HUES64 (cell line): Measurements from ENCODE around the gene PGM2L1.
"Not testable (repeated sequence)": the region's sequence is repeated elsewhere in the genome, so short reads cannot be mapped to it uniquely, and the experiment has no call there.

Experiments
- H3K27ac ChIP-seq: 2 replicates; pipeline ENCODE4 v1.7.0; 2013; ENCODE audit warnings: low read depth, low read length, inconsistent platforms
- H3K27me3 ChIP-seq: 2 replicates; pipeline ENCODE4 v1.6.1; 2013; ENCODE audit warnings: mild to moderate bottlenecking, low read length; ENCODE audit not compliant: insufficient read depth
- H3K36me3 ChIP-seq: 2 replicates; pipeline ENCODE4 v1.6.1; 2013; ENCODE audit warnings: mild to moderate bottlenecking, low read length; ENCODE audit not compliant: insufficient read depth
- H3K4me1 ChIP-seq: 2 replicates; pipeline ENCODE4 v1.6.1; 2013; ENCODE audit warnings: mild to moderate bottlenecking, low read length, moderate library complexity; ENCODE audit not compliant: insufficient read depth
- H3K4me3 ChIP-seq: 2 replicates; pipeline ENCODE4 v1.5.1; 2013; ENCODE audit warnings: mild to moderate bottlenecking, low read length, moderate library complexity
- H3K9ac ChIP-seq: 2 replicates; pipeline ENCODE4 v1.6.1; 2013; ENCODE audit warnings: mild to moderate bottlenecking, low read depth, low read length
- H3K9me3 ChIP-seq: 2 replicates; pipeline ENCODE4 v1.6.1; 2013; ENCODE audit warnings: low read depth, low read length; ENCODE audit not compliant: insufficient read depth
- WGBS: fragments of 150-250, 120-280 bp; methylation state at CpG from one replicate; pipeline ENCODE4 v1.1.7; 2013; ENCODE audit warnings: missing lambda C conversion rate; 5-methylcytosine and 5-hydroxymethylcytosine counted together

Gene PGM2L1

GRCh38 chr11:74427384-74427886, 29.2 kb upstream of the PGM2L1 start:
- WGBS = 94% methylated on average over 2 of the region's 4 CpGs
- Histone ChIP-seq H3K27ac (no peak overlapping the region), H3K27me3 (no peaks in the 10 kb centered on the region), H3K9me3 (no peaks in the 10 kb centered on the region), H3K4me3 (no peak overlapping the region), H3K9ac (no peak overlapping the region), H3K36me3 (no peaks in the 10 kb centered on the region), H3K4me1 (no peaks in the 10 kb centered on the region)

DNA sequence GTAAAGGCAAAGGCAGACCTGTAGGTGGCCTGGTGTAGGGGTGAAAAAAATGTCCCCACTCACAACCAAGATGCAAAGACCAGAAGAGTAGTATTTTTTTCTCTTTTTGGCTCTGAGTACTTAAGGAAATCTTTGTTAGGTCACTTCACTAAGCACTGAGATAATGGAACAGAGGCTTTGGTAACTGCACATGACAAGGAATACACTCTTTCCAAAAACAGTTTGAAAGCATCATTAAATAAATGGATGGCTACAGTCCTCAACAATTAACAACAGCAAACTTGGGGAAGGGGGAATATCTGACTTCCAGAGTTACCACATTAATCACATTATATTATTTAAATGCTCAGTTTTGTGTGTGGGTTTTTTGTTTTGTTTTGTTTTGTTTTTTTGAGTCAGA, 26.9 kb upstream of the PGM2L1 start:
- no peaks in the 10 kb centered on the region for H3K27me3 ChIP-seq
- H3K9me3 ChIP-seq = no peaks in the 10 kb centered on the region
- no peaks in the 10 kb centered on the region for H3K36me3 ChIP-seq
- no peak overlapping the region for H3K4me3 ChIP-seq
- H3K4me1 ChIP-seq = no peaks in the 10 kb centered on the region
- H3K27ac ChIP-seq = no peak overlapping the region
- H3K9ac ChIP-seq = no peak overlapping the region

DNA sequence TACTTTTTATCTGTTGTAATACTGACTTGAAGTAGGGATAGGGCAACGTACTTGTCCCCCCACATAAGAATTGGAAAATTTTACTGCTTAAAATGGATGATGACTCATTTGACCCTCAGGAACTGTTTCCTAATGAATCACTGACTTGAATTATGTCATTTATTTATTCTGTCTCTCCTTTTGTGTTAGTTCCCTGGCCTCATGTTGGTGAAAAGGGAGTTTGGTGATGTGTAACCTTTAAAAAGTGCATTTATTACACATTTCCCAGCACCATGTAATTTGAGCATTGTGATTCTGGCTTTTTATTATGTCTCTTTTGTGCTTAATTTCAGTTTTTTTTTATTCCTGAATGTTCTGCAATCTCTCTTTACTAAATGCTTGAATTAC, 20.3 kb upstream of the PGM2L1 start:
- WGBS = 88% methylated on average over 1 of the region's 1 CpG
- H3K27ac ChIP-seq = no peak overlapping the region

GRCh38 chr11:74417860-74418508, 19.8 kb upstream of the PGM2L1 start:
- H3K4me3 ChIP-seq = no peak overlapping the region
- H3K9ac ChIP-seq = no peak overlapping the region
- no peak overlapping the region for H3K27ac ChIP-seq
- peaks cover 9% of the 10 kb centered on the region; the same call in 1 of the 2 replicates for H3K4me1 ChIP-seq
- H3K9me3 ChIP-seq = no peaks in the 10 kb centered on the region
- H3K36me3 ChIP-seq = no peaks in the 10 kb centered on the region
- 96% methylated on average over 3 of the region's 4 CpGs for WGBS
- no peaks in the 10 kb centered on the region for H3K27me3 ChIP-seq

More for the DNA sequence above, 20.3 kb upstream of the PGM2L1 start:
- no peak overlapping the region for H3K4me3 ChIP-seq
- H3K27me3 ChIP-seq = no peaks in the 10 kb centered on the region
- no peaks in the 10 kb centered on the region for H3K36me3 ChIP-seq
- H3K9me3 ChIP-seq = no peaks in the 10 kb centered on the region
- peaks cover 9% of the 10 kb centered on the region; the same call in 1 of the 2 replicates for H3K4me1 ChIP-seq
- H3K9ac ChIP-seq = peak overlapping the region; percentile 19; the same call in 1 of the 2 replicates

- Histone ChIP-seq H3K27me3 (no peaks in the 10 kb centered on the region), H3K4me1 (peaks cover 9% of the 10 kb centered on the region; the same call in 1 of the 2 replicates), H3K36me3 (no peaks in the 10 kb centered on the region), H3K9ac (no peak overlapping the region), H3K9me3 (no peaks in the 10 kb centered on the region), H3K4me3 (no peak overlapping the region), H3K27ac (no peak overlapping the region)
- 87% methylated on average over 1 of the region's 1 CpG for WGBS
These were observed 19.2 kb upstream of the PGM2L1 start for GRCh38 chr11:74417379-74417804.

DNA sequence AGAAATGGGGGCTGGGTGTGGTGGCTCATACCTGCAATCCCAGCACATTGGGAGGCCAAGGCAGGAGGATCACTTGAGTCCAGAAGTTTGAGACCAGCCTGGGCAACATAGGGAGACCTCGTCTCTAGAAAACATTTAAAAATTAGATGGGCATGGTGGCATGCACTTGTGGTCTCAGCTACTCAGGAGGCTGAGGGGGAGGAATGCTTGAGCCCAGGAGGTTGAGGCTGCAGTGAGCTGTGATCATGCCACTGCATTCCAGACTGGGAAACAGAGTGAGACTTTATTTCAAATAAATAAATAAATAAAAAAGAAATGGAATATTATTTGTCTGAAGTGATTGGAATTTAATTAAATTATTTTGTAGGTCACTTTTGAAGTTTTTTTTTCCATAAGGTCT, 18.7 kb upstream of the PGM2L1 start:
- not testable (repeated sequence) for H3K4me3 ChIP-seq, H3K36me3 ChIP-seq, H3K27me3 ChIP-seq, H3K9ac ChIP-seq, H3K27ac ChIP-seq, H3K9me3 ChIP-seq, H3K4me1 ChIP-seq
- 91% methylated on average over 1 of the region's 1 CpG for WGBS

DNA sequence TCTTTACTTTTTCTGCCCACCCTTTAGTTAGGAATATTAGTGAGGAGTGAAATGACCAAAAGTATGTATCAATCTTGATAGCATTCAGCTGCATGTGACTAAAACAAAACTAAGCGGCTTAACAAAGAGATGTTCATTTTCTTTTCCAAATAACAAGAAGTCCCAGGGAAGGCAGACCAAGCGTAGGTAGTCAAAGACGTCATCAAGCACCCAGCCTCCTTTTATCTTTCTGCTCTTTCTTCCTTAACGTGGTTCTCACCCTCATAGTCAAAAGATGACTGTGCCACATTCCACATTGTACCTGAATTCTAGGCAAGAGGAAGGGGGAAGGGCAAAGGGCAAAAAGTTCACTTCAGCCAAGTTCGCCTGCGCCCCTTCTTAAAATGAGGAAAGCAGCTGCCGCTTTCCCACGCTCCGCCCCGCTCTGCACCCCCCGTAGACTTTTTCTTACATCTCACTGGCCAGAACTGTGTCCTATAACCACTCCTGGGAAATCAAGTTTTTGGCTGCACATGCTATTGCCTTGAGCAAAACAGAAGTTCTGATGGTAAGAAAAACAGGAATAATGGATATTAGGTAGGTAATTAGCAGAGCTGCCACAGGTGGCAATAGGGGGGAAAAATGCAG, 14.6 kb upstream of the PGM2L1 start:
- Histone ChIP-seq H3K4me3 (no peak overlapping the region), H3K27ac (no peak overlapping the region), H3K36me3 (no peaks in the 10 kb centered on the region), H3K9me3 (no peaks in the 10 kb centered on the region), H3K27me3 (no peaks in the 10 kb centered on the region), H3K4me1 (peaks cover 3% of the 10 kb centered on the region; the same call in 1 of the 2 replicates), H3K9ac (no peak overlapping the region)
- WGBS = 78% methylated on average over 11 of the region's 11 CpGs

DNA sequence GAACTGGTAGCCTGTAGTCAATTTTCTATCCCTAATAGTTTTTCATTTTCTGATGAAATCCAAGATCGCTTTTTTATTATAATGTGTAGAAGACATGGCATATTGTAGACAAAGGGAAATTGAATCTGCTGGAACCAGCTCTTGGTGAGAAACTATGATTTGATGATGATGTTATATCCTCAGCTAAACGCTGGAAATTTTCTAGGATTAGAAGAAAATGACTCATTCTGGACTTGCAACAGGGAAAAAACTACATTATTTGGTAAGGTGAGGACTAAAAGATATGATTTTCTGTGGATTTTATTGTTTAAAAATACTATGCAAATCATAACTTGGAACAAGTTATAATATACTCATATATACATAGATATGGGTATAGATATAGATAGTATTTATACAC, 14.1 kb upstream of the PGM2L1 start:
- Histone ChIP-seq H3K9ac (no peak overlapping the region), H3K36me3 (no peaks in the 10 kb centered on the region), H3K4me1 (no peaks in the 10 kb centered on the region; the same call in 1 of the 2 replicates), H3K9me3 (no peaks in the 10 kb centered on the region), H3K4me3 (no peak overlapping the region), H3K27me3 (no peaks in the 10 kb centered on the region), H3K27ac (no peak overlapping the region)
- 87% methylated on average over 2 of the region's 2 CpGs for WGBS

DNA sequence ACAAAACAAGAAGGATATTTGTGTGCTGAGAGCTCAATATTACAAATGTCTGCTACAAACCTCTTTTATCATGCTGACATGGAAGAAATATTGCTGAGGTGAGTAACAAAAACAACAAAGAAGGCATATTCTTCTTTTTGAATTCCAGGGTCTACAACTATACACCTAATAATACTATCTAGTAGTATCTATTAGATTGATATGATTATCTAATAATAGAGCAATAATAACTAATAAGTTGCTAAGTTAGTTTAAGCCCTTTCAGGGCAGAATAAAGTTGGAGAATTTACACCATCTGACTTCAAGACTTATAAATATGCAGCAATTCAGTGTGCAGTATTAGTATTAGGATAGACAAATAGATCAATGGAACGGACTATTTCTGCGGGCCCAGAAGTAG, 11.4 kb upstream of the PGM2L1 start:
- H3K9me3 ChIP-seq = no peaks in the 10 kb centered on the region
- H3K27me3 ChIP-seq = no peaks in the 10 kb centered on the region
- no peak overlapping the region for H3K4me3 ChIP-seq
- WGBS = 88% methylated on average over 2 of the region's 2 CpGs
- H3K36me3 ChIP-seq = no peaks in the 10 kb centered on the region
- H3K27ac ChIP-seq = no peak overlapping the region
- no peak overlapping the region for H3K9ac ChIP-seq
- H3K4me1 ChIP-seq = no peaks in the 10 kb centered on the region

DNA sequence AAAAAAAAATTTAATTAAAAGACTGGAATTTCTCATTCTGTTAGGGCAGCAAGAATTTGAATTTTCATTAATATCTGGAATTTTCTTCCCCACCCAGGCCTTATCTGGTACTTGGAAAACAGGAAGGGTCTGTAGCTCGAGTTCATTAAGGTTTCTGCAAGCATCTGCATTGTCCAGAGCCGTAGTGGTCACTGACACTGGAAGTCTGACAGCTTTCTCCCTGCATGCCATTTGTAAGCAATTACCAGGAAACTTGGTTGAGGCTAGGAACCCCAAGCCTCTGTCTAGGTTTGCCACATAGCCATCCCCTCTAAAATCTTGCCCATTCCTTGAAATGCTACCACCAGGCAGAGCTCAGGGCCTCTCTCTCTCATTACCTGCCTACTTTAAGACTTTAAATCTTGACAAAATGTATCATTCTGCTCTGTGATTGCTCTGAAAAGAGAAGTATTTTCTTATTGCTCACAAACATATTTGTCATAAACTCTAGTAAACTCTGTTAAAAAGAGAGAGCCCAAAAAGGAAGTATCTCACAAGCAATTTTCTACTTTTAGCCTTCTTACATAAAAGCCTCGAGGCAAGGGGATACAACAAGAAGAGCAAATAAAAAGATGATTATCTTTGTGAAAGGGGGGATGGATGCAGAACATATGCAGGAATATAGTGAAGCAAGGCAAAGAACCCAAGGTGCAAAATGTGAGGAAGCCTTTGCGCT, 5.5 kb upstream of the PGM2L1 start:
- H3K4me1 ChIP-seq = no peaks in the 10 kb centered on the region
- 87% methylated on average over 4 of the region's 4 CpGs for WGBS
- no peak overlapping the region for H3K9ac ChIP-seq
- no peak overlapping the region for H3K4me3 ChIP-seq
- no peaks in the 10 kb centered on the region for H3K27me3 ChIP-seq
- no peaks in the 10 kb centered on the region for H3K36me3 ChIP-seq
- no peak overlapping the region for H3K27ac ChIP-seq
- H3K9me3 ChIP-seq = no peaks in the 10 kb centered on the region

DNA sequence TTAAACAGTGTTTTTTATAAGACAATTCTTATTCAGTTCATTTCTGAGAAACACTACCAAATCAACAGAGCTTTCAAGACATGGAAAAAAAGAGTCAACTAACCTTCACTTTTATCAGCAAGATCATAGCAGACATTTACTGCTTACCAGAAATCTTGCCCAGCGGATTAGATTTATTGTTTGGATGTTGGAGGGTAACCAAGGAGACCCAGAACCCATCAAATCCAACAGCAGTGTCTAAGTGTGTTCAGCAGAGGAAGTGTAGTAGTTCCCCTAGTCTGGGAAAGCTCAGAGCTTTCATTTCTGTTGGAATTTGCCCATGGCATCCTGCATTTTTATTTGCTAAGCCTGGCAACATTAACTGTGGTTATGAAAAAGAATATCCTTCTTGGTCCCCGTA, 2.4 kb upstream of the PGM2L1 start:
- H3K36me3 ChIP-seq = no peaks in the 10 kb centered on the region
- no peaks in the 10 kb centered on the region for H3K9me3 ChIP-seq
- no peak overlapping the region for H3K4me3 ChIP-seq
- H3K27me3 ChIP-seq = no peaks in the 10 kb centered on the region
- H3K4me1 ChIP-seq = 0 out of 2 replicates have a peak, but pooled peaks cover 4% of the 10 kb centered on the region
- whole genome bisulfite sequencing = 100% methylated on average over 2 of the region's 2 CpGs
- H3K9ac ChIP-seq = no peak overlapping the region
- H3K27ac ChIP-seq = no peak overlapping the region
